WTC11 (cell line): ENCODE data around the gene ARHGAP22.

Experiments
- NFYB ChIP-seq: sonication (generic); formaldehyde crosslinking; conservative IDR thresholded peaks from 2 replicates; pipeline ENCODE4 v1.8.0; 2022; ENCODE audit warnings: low read depth, missing genetic modification reagents
- NR1H2 ChIP-seq: sonication (generic); formaldehyde crosslinking; IDR thresholded peaks from 2 replicates; pipeline ENCODE4 v1.9.0; 2021; ENCODE audit warnings: mild to moderate bottlenecking, moderate library complexity, missing genetic modification reagents
- TF ChIP-seq, protein P1 (sequence below): fragments of 200-600 bp; IDR thresholded peaks from 2 replicates; pipeline ENCODE4 v1.8.0; 2022; ENCODE audit warnings: antibody characterized with exemption

DNA sequence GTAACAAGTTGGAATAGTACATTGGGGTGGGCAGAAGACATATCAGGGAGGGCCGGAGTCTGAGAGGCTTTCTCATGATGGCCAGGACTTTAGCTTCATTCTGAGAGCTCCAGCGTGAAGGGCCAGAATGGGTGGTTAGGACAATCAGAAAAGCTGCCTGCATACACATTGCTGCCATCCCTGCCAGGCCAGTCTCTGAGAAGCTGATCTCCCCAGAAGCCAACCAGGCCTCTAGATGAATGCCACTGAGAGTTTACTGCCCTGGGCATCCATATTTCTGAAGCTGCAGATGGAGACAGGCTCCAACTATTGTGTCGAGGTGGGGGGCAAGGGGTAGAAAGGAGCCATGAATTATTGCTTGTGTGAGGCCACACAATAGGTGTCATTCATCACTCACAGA is 32.0 kb upstream of the ARHGAP22 start:
- no peak for TF ChIP-seq NFYB
- TF ChIP-seq, protein P1, sequence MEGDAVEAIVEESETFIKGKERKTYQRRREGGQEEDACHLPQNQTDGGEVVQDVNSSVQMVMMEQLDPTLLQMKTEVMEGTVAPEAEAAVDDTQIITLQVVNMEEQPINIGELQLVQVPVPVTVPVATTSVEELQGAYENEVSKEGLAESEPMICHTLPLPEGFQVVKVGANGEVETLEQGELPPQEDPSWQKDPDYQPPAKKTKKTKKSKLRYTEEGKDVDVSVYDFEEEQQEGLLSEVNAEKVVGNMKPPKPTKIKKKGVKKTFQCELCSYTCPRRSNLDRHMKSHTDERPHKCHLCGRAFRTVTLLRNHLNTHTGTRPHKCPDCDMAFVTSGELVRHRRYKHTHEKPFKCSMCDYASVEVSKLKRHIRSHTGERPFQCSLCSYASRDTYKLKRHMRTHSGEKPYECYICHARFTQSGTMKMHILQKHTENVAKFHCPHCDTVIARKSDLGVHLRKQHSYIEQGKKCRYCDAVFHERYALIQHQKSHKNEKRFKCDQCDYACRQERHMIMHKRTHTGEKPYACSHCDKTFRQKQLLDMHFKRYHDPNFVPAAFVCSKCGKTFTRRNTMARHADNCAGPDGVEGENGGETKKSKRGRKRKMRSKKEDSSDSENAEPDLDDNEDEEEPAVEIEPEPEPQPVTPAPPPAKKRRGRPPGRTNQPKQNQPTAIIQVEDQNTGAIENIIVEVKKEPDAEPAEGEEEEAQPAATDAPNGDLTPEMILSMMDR: no peak
- no peak for TF ChIP-seq NR1H2 (CRISPR knock-in tag)
